ENCODE measurements around the gene UNC79. TPM values are rescaled to one million over a fixed set of nuclear protein-coding genes. Genes with fewer than 3 reads are reported as not detected.

The UNC79 gene
- total RNA-seq, 1 donor from 2014 or later, result 0.13 TPM

DNA sequence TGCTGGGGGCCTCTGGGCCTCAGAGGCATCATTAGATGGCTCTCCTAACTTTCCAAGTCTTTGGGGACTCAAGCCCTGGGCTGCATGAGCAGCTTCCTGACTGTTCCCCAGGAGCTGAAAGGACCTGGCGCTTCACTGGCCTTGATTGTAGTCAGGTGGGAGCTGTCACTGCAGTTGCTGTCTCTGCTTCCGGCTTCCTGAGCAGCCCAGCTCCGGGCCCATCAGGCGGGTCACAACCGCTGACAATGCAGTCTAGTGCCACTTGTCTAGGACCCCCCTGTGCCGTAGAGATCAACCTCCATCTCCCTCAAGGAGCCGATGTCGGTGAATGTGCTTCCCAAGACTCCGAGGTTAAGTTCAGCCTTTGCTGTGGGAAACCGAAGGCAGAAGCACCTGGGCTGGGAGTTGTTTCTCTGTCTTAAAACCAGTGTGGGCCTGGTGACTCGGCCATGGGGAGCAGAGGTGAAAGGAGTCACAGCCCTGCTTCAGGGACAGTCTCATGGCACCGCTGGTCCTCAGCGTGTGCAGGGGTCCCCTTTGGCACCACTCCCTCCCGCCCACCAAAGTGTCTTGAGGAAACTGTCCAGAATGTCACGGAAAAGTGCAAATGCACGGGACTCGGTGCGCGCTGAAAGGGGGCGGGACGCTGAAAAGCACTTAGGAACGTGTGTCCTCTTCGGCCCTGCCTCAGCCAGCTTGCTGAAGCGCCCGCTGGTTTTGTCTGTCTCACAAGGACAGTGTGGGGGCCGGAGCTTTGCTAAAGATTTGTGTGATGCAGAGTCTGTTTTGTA is 312.7 kb downstream of the UNC79 start:
- CTCF ChIA-PET, result no interaction called here
- ATAC-seq (ENCODE audit: low read depth) (no peak), DNase-seq (no peak)
- Mint-ChIP-seq H3K36me3 (ENCODE audit: low read depth) (no peaks in the 10 kb centered on the region), H3K27me3 (peaks cover 2% of the 10 kb centered on the region), H3K4me1 (no peaks in the 10 kb centered on the region), H3K9me3 (no peaks in the 10 kb centered on the region), H3K4me3 (no peak overlapping the region), H3K27ac (no peak overlapping the region)
- TF ChIP-seq, protein P1, sequence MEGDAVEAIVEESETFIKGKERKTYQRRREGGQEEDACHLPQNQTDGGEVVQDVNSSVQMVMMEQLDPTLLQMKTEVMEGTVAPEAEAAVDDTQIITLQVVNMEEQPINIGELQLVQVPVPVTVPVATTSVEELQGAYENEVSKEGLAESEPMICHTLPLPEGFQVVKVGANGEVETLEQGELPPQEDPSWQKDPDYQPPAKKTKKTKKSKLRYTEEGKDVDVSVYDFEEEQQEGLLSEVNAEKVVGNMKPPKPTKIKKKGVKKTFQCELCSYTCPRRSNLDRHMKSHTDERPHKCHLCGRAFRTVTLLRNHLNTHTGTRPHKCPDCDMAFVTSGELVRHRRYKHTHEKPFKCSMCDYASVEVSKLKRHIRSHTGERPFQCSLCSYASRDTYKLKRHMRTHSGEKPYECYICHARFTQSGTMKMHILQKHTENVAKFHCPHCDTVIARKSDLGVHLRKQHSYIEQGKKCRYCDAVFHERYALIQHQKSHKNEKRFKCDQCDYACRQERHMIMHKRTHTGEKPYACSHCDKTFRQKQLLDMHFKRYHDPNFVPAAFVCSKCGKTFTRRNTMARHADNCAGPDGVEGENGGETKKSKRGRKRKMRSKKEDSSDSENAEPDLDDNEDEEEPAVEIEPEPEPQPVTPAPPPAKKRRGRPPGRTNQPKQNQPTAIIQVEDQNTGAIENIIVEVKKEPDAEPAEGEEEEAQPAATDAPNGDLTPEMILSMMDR (IDR thresholded peaks at IDR 0.05), result no peak
- POLR2A ChIA-PET, result no interaction called here
- intact Hi-C loops (cut with micrococcal nuclease), result no loop called here

DNA sequence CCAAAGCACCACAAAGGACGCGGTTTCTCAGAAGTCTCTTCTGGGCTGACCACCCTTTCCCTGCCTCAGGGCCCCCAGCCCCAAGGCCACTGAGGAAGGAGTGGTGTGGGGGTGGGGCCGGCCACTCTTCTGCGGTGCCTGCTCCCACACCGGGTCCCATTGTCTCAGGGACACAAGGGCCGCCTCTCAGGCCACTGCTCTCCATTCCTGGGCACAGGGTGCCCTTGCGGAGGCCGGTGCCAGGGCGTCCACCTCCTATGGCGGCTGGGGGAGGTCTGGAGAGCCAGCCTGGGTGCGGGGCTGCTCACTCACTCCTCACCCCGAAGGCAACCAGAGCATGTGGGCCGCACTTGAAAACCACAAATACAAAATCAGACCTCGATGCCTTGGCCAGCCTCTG is 313.4 kb downstream of the UNC79 start:
- H3K36me3 Mint-ChIP-seq (ENCODE audit: low read depth), result no peaks in the 10 kb centered on the region
- H3K4me3 Mint-ChIP-seq, result no peak overlapping the region
- ATAC-seq (ENCODE audit: low read depth) (no peak), DNase-seq (no peak)
- peaks cover 2% of the 10 kb centered on the region for H3K27me3 Mint-ChIP-seq
- intact Hi-C loops (cut with micrococcal nuclease), result no loop called here
- no peaks in the 10 kb centered on the region for H3K4me1 Mint-ChIP-seq
- CTCF ChIA-PET, result no interaction called here
- TF ChIP-seq, protein P1 (IDR thresholded peaks at IDR 0.05), result no peak
- H3K27ac Mint-ChIP-seq, result no peak overlapping the region
- H3K9me3 Mint-ChIP-seq, result no peaks in the 10 kb centered on the region
- POLR2A ChIA-PET, result no interaction called here

DNA sequence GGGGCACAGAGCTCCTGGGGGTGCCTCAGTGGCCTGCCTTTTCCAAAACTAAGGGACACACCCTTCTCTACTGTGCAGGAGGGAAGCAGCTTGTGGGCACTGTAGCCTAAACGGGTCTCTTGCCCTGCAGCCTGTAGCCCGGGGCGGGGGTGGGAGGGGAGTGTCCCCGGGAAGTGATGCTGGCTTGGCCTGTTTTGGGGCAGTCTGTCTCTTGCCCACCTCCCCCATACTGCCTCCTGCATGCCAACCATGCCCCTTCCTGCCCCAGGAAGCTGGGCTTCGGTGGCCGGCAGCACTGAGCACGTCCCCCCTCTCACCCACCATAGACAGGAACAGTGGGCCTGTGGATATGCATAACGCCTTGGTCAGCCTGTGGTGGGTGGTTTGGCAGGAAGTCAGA is 314.1 kb downstream of the UNC79 start:
- Mint-ChIP-seq H3K4me3 (no peak overlapping the region), H3K27ac (no peak overlapping the region), H3K9me3 (no peaks in the 10 kb centered on the region), H3K27me3 (no peaks in the 10 kb centered on the region), H3K36me3 (ENCODE audit: low read depth) (no peaks in the 10 kb centered on the region), H3K4me1 (no peaks in the 10 kb centered on the region)
- ATAC-seq (ENCODE audit: low read depth) (no peak), DNase-seq (no peak)
- TF ChIP-seq, protein P1 (IDR thresholded peaks at IDR 0.05), result no peak
- ChIA-PET CTCF (no interaction called here), POLR2A (no interaction called here)
- intact Hi-C loops (cut with micrococcal nuclease), result no loop called here

- ChIA-PET POLR2A (no interaction called here), CTCF (no interaction called here)
- TF ChIP-seq, protein P1 (IDR thresholded peaks at IDR 0.05), result no peak
- no peak for ATAC-seq (ENCODE audit: low read depth)
- H3K27me3 Mint-ChIP-seq, result no peaks in the 10 kb centered on the region
- DNase-seq, result no peak
- no peaks in the 10 kb centered on the region for H3K4me1 Mint-ChIP-seq
- H3K36me3 Mint-ChIP-seq (ENCODE audit: low read depth), result no peaks in the 10 kb centered on the region
- intact Hi-C loops (cut with micrococcal nuclease), result no loop called here
- H3K9me3 Mint-ChIP-seq, result no peaks in the 10 kb centered on the region
- H3K4me3 Mint-ChIP-seq, result no peak overlapping the region
- no peak overlapping the region for H3K27ac Mint-ChIP-seq
Measured at GRCh38 chr14:93745603-93746273, 315.0 kb downstream of the UNC79 start.

DNA sequence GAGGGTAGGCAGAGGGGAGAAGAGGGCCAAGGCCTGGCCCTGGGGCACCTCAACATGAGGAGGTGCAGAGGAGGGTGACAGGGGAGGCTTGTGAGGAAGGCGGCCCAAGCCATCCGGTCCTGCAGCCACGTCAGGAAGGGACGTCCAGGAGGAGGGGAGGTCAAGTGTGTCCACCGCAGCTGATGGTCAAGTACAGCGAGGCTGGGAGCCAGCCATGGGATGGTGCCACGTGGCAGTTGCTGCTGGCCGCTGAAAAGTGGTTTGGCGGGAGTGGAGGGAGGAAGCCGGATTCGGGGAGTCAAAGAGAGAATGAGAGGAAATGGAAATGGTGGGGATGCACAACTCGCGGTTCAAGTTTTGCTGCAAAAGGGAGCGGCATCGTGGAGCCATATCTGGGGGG is 316.4 kb downstream of the UNC79 start:
- TF ChIP-seq, protein P1 (IDR thresholded peaks at IDR 0.05), result no peak
- intact Hi-C loops (cut with micrococcal nuclease), result no loop called here
- no peaks in the 10 kb centered on the region for H3K36me3 Mint-ChIP-seq (ENCODE audit: low read depth)
- no peaks in the 10 kb centered on the region for H3K27me3 Mint-ChIP-seq
- no peaks in the 10 kb centered on the region for H3K4me1 Mint-ChIP-seq
- H3K27ac Mint-ChIP-seq, result no peak overlapping the region
- no peak for ATAC-seq (ENCODE audit: low read depth)
- no peak for DNase-seq
- no peaks in the 10 kb centered on the region for H3K9me3 Mint-ChIP-seq
- no peak overlapping the region for H3K4me3 Mint-ChIP-seq
- CTCF ChIA-PET, result no interaction called here
- POLR2A ChIA-PET, result no interaction called here

Data from activated B cell treated with CpG ODN at 0.5 μM for 24 hours (primary cell).